Fibroblast of lung (primary cell): ENCODE data around the gene B3GALT5.

ENCODE experiments used
- EZH2 ChIP-seq: IDR thresholded peaks from 2 replicates; pipeline ENCODE4 v1.5.1; 2012; ENCODE audit warnings: low read length, control low read depth, mild to moderate bottlenecking; ENCODE audit errors: missing control alignments
- TF ChIP-seq, protein P1 (sequence below), 2 donors: IDR thresholded peaks in 1 of 2; conservative IDR thresholded peaks in 1 of 2; 1 replicate in 1 of 2; 2 replicates in 1 of 2; pipeline ENCODE4 v1.5.1; 2011 to 2012; ENCODE audit warnings: low read length in 2 of 2, control low read depth in 1 of 2, inconsistent platforms in 1 of 2, low read depth in 1 of 2, mild to moderate bottlenecking in 1 of 2

DNA sequence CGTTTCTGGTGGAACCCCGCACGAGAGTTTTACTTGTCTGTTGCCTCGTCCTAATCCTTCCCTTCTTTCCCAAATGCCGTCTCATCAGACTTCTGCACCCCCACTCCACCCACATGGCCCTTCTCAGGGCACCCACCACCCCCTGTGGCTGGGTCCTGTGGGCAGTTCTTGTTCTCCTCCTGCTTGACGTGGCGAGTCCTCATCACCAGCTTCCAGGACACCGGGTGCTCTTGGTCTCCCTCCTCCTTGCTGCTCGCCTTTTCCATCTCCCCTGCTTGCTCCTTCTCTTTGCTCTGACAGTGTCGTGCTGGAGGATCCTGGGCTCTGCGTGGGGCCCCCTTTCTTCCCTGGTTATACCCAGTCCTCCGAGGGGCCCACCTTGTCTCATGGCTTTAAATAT lies 51.8 kb downstream of the B3GALT5 start:
- no peak for TF ChIP-seq EZH2
- TF ChIP-seq, protein P1, sequence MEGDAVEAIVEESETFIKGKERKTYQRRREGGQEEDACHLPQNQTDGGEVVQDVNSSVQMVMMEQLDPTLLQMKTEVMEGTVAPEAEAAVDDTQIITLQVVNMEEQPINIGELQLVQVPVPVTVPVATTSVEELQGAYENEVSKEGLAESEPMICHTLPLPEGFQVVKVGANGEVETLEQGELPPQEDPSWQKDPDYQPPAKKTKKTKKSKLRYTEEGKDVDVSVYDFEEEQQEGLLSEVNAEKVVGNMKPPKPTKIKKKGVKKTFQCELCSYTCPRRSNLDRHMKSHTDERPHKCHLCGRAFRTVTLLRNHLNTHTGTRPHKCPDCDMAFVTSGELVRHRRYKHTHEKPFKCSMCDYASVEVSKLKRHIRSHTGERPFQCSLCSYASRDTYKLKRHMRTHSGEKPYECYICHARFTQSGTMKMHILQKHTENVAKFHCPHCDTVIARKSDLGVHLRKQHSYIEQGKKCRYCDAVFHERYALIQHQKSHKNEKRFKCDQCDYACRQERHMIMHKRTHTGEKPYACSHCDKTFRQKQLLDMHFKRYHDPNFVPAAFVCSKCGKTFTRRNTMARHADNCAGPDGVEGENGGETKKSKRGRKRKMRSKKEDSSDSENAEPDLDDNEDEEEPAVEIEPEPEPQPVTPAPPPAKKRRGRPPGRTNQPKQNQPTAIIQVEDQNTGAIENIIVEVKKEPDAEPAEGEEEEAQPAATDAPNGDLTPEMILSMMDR (conservative IDR thresholded peaks at IDR 0.05 in 1 of 2, IDR thresholded peaks at IDR 0.05 in 1 of 2; ENCODE audit: low read depth in 1 of 2, low read length in 2 of 2): no peak
